Natural killer cell (primary cell): ENCODE measurements around the gene NLRP3. TPM values are rescaled to one million over a fixed set of nuclear protein-coding genes. Genes with fewer than 3 reads are reported as not detected.
A peak's percentile ranks its signal among the peaks of the same experiment; 100 is the strongest.

Source experiments
- ATAC-seq, 3 donors: fragments of 150-1000 bp in 2 of 3; fragments of 200-7000 bp in 1 of 3; cut with Tn5 transposase; 1 replicate in 1 of 3; 2 replicates in 2 of 3; pipeline ENCODE4 v1.10.0; 2021; ENCODE audit warnings: mild to moderate bottlenecking in 2 of 3, moderate library complexity in 2 of 3
- DNase-seq, 2 donors: peaks; one replicate each; pipeline versions ENCODE4 v3.0.0 to v3.0.0-alpha.2; 2013 to 2021; ENCODE audit warnings: mixed read lengths in 1 of 2
- H3K27ac ChIP-seq: one replicate; pipeline ENCODE4 v1.5.1; 2013; ENCODE audit warnings: mild to moderate bottlenecking, low read length
- H3K27me3 ChIP-seq: one replicate; pipeline ENCODE4 v1.6.1; 2013; ENCODE audit warnings: low read length; ENCODE audit not compliant: control insufficient read depth, insufficient read depth
- H3K36me3 ChIP-seq: one replicate; pipeline ENCODE4 v1.6.1; 2013; ENCODE audit warnings: low read length; ENCODE audit not compliant: control insufficient read depth, insufficient read depth
- H3K4me1 ChIP-seq: one replicate; pipeline ENCODE4 v1.6.1; 2013; ENCODE audit warnings: low read length; ENCODE audit not compliant: control insufficient read depth, insufficient read depth
- H3K4me3 ChIP-seq: one replicate; pipeline ENCODE4 v1.5.1; 2013; ENCODE audit warnings: low read length
- H3K9me3 ChIP-seq: one replicate; pipeline ENCODE4 v1.6.1; 2013; ENCODE audit warnings: low read length; ENCODE audit not compliant: control insufficient read depth, insufficient read depth
- H3K27ac Mint-ChIP-seq, 2 donors: one replicate each; pipeline ENCODE4 v1.8.0; 2022; ENCODE audit warnings: mild to moderate bottlenecking in 2 of 2, mixed read lengths in 2 of 2, moderate library complexity in 1 of 2
- H3K27me3 Mint-ChIP-seq, 2 donors: one replicate each; pipeline ENCODE4 v1.8.0; 2022; ENCODE audit warnings: low read depth in 2 of 2, mixed read lengths in 2 of 2
- H3K36me3 Mint-ChIP-seq: one replicate; pipeline ENCODE4 v1.8.0; 2022; ENCODE audit warnings: mixed read lengths
- H3K4me1 Mint-ChIP-seq, 2 donors: one replicate each; pipeline ENCODE4 v1.8.0; 2022; ENCODE audit warnings: mixed read lengths in 2 of 2
- H3K4me3 Mint-ChIP-seq: one replicate; pipeline ENCODE4 v1.8.0; 2022; ENCODE audit warnings: mild to moderate bottlenecking, moderate library complexity, mixed read lengths
- H3K9me3 Mint-ChIP-seq, 2 donors: one replicate each; pipeline ENCODE4 v1.8.0; 2022; ENCODE audit warnings: mixed read lengths in 2 of 2
- CTCF ChIP-seq: fragments of 200-600 bp; IDR thresholded peaks from one replicate; pipeline ENCODE4 v1.8.0; 2022; ENCODE audit warnings: antibody characterized with exemption
- WGBS: methylation state at CpG from one replicate; pipeline ENCODE4 v1.1.7; 2013; ENCODE audit warnings: missing lambda C conversion rate; ENCODE audit not compliant: insufficient coverage; 5-methylcytosine and 5-hydroxymethylcytosine counted together
- intact Hi-C: fragments of 100-400 bp; cut with micrococcal nuclease; formaldehyde crosslinking; loops from one replicate; pipeline ENCODE4 v1.14.2; 2022
- total RNA-seq, 4 donors: library from RNA; stranded (reverse); fragments of 120-200 nt in 1 of 4; gene quantifications; one replicate each; pipeline versions ENCODE4 v1.2.3 to v1.2.4, GENCODE V29; 2013 to 2022

Gene NLRP3
- total RNA-seq, 3 donors from 2014 or later (not counting 1 experiment from before 2014, with no cell fraction given) = 11.3 to 34.1 (median 11.7) TPM

- 100% methylated on average over 1 of the region's 1 CpG for WGBS
- Mint-ChIP-seq H3K27ac (no peak overlapping the region), H3K4me3 (no peak overlapping the region), H3K36me3 (no peaks in the 10 kb centered on the region), H3K4me1 (no peaks in the 10 kb centered on the region), H3K27me3 (peaks cover 3 to 7% of the 10 kb centered on the region in 2 donors), H3K9me3 (no peaks in the 10 kb centered on the region)
- no peak for TF ChIP-seq CTCF
- Histone ChIP-seq H3K4me3 (no peak overlapping the region), H3K27me3 (no peaks in the 10 kb centered on the region), H3K9me3 (no peaks in the 10 kb centered on the region), H3K36me3 (no peaks in the 10 kb centered on the region), H3K27ac (no peak overlapping the region), H3K4me1 (no peaks in the 10 kb centered on the region)
- no peak for DNase-seq
- ATAC-seq = no peak
- intact Hi-C loops = no loop called here
Measured at GRCh38 chr1:247482747-247483146, 66.8 kb downstream of the NLRP3 start.

- Histone ChIP-seq H3K4me3 (no peak overlapping the region), H3K4me1 (no peaks in the 10 kb centered on the region), H3K36me3 (no peaks in the 10 kb centered on the region), H3K27me3 (no peaks in the 10 kb centered on the region), H3K27ac (no peak overlapping the region), H3K9me3 (no peaks in the 10 kb centered on the region)
- DNase-seq (peak in 1 of 2 donors; percentile 76), ATAC-seq (peak; percentile 54 to 68 (median 64))
- Mint-ChIP-seq H3K4me3 (no peak overlapping the region), H3K4me1 (peaks cover 0 to 7% of the 10 kb centered on the region in 2 donors), H3K36me3 (no peaks in the 10 kb centered on the region), H3K27me3 (peaks cover 19 to 20% of the 10 kb centered on the region in 2 donors), H3K9me3 (no peaks in the 10 kb centered on the region), H3K27ac (no peak overlapping the region)
- TF ChIP-seq CTCF = peak; percentile 55
- intact Hi-C loops = loop anchor here (1.0 kb wide), 2 partner anchors 97 to 115 kb away; no protein-coding TSS in a partner anchor
Measured at GRCh38 chr1:247487057-247487456, 71.1 kb downstream of the NLRP3 start.

- no peak overlapping the region for H3K4me3 Mint-ChIP-seq
- no peaks in the 10 kb centered on the region for H3K9me3 Mint-ChIP-seq
- H3K27me3 ChIP-seq = no peaks in the 10 kb centered on the region
- H3K27ac ChIP-seq = no peak overlapping the region
- H3K36me3 ChIP-seq = no peaks in the 10 kb centered on the region
- ATAC-seq (peak in 1 of 3 donors; percentile 20), DNase-seq (no peak)
- peaks cover 27 to 30% of the 10 kb centered on the region in 2 donors for H3K27me3 Mint-ChIP-seq
- H3K9me3 ChIP-seq = no peaks in the 10 kb centered on the region
- H3K27ac Mint-ChIP-seq = no peak overlapping the region
- intact Hi-C loops = no loop called here
- TF ChIP-seq CTCF = no peak
- H3K4me1 Mint-ChIP-seq = peaks cover 0 to 7% of the 10 kb centered on the region in 2 donors
- H3K4me3 ChIP-seq = no peak overlapping the region
- no peaks in the 10 kb centered on the region for H3K4me1 ChIP-seq
- WGBS = 56% methylated on average over 12 of the region's 12 CpGs
- H3K36me3 Mint-ChIP-seq = no peaks in the 10 kb centered on the region
Measured at GRCh38 chr1:247491328-247491727, 75.4 kb downstream of the NLRP3 start.

GRCh38 chr1:247493106-247493505 lies 77.1 kb downstream of the NLRP3 start:
- TF ChIP-seq CTCF = no peak
- H3K27me3 ChIP-seq = no peaks in the 10 kb centered on the region
- Mint-ChIP-seq H3K27me3 (peaks cover 21 to 24% of the 10 kb centered on the region in 2 donors), H3K4me3 (no peak overlapping the region), H3K9me3 (no peaks in the 10 kb centered on the region), H3K27ac (no peak overlapping the region), H3K36me3 (no peaks in the 10 kb centered on the region), H3K4me1 (peaks cover 0 to 7% of the 10 kb centered on the region in 2 donors)
- no peaks in the 10 kb centered on the region for H3K36me3 ChIP-seq
- no peak for ATAC-seq
- WGBS = no CpG with 5 or more reads among the region's 1 CpG
- H3K27ac ChIP-seq = no peak overlapping the region
- intact Hi-C loops = no loop called here
- H3K4me1 ChIP-seq = no peaks in the 10 kb centered on the region
- no peaks in the 10 kb centered on the region for H3K9me3 ChIP-seq
- H3K4me3 ChIP-seq = no peak overlapping the region
- no peak for DNase-seq
